ENCODE results near the gene TBC1D12. TPM values are rescaled to one million over a fixed set of nuclear protein-coding genes. Genes with fewer than 3 reads are reported as not detected.

TBC1D12 gene
- polyA plus RNA-seq, 4 donors: 19.5 to 26.9 (median 23.1) TPM

DNA sequence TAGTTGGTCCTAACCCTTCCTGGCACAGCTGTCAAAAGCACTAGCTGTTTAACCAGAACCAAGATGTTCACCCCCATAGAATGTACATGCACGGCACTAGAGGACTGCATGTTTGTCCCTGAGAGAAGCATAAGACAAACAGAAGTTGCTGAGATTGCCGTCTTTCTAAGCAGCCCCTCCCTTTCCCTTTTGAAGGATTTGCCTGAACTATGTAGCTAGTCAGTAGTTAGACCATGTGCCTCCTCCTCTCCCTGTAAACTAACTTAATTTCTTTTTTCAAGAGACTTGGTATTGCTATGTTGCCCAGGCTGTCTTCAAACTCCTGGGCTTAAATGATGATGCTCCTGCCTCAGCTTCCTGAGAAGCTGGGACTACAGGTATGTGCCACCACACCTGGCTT is 40.7 kb downstream of the TBC1D12 start:
- DNase-seq (ENCODE audit: low read depth in 4 of 4, low spot score in 3 of 4): no peak

DNA sequence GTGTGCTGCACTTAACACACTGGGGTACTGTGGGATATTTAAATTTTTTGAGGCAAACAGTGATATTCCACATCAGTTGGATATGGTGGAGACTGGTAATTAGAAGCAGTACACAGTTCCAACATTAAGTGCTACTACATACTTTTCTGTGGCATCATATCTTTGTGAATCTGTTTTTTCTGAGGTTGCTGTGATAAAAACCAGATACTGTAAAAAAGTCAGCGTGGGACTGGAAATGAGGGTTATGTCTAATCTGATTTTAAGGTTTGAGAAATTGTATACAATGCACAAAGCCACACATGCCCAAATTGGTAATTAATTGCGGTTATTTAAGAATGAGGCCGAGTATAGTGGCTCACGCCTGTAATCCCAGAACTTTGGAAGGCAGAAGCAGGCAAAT is 41.2 kb downstream of the TBC1D12 start:
- no peak for DNase-seq (ENCODE audit: low read depth in 4 of 4, low spot score in 3 of 4)

DNA sequence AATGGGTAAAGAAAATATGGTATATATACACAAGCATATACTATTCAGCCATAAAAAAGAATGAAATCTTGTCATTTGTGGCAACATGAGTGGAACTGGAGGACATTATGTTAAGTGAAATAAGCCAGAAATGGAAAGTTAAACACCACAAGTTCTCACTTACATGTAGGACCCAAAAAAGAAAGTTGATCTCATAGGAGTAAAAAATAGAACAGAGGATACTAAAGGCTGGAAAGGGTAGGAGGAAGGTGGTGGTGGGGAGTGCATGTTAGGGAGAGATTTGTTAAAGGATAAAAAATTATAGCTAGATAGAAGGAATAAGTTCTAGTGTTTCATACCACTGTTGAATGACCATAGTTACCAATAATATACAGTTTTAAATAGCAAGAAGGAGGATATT is 48.4 kb downstream of the TBC1D12 start:
- DNase-seq (ENCODE audit: low read depth in 4 of 4, low spot score in 3 of 4): no peak

DNA sequence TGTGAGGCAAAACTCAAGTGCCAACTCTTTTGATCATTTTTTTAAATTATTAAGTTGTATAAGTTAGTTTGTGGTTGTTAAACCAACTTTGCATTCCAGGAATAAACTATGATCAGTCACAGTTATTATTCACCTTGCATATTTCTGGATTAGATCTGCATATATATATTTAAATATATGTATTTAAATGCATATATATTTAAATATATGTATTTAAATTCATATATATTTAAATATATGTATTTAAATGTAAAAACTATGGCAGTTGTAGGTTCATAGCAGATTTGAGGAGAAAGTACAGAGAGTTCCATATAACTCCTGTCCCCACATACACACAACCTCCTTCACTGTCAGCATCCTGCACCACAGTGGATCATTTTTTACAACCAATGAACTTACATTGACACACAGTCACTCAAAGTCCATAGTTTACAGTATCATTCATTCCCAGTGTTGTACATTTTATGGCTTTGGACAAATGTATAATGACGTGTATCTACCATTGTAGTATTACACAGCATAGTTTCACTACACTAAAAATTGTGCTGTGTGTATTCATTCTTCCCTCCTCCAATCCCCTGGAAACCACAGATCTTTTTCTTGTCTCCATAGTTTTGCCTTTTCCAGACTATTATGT is 49.7 kb downstream of the TBC1D12 start:
- no peak for DNase-seq (ENCODE audit: low read depth in 4 of 4, low spot score in 3 of 4)

DNA sequence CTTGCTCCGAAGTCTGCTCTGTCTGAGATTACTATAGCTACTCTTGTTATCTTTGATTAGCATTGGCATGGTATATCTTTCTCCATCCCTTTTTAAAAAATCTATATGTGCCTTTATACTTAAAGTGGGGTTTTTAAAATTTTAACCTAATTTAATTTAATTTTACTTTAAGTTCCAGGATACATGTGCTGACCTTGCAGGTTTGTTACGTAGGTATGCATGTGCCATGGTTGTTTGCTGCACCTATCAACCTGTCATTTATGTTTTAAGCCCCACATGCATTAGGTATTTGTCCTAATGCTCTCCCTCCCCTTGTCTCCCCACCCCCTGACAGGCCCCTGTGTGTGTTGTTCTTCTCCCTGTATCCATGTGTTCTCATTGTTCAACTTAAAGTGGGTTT is 54.6 kb downstream of the TBC1D12 start:
- DNase-seq (ENCODE audit: low read depth in 4 of 4, low spot score in 3 of 4): no peak

DNA sequence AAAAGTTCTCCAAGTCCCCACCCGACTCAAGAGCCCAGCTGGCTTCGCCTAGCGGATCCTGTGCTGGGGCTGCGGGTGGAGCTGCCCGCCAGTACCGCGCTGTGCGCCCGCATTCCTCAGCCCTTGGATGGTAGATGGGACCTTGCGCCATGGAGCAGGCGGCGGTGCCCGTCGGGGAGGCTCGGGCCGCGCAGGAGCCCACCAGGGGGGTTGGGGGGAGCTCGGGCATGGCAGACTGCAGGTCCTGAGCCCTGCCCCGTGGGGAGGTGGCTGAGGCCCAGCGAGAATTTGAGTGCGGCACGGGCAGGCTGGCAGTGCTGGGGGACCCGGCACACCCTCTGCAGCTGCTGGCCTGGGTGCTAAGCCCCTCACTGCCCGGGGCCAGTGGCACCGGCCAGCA is 57.0 kb downstream of the TBC1D12 start:
- no peak for DNase-seq (ENCODE audit: low read depth in 4 of 4, low spot score in 3 of 4)

DNA sequence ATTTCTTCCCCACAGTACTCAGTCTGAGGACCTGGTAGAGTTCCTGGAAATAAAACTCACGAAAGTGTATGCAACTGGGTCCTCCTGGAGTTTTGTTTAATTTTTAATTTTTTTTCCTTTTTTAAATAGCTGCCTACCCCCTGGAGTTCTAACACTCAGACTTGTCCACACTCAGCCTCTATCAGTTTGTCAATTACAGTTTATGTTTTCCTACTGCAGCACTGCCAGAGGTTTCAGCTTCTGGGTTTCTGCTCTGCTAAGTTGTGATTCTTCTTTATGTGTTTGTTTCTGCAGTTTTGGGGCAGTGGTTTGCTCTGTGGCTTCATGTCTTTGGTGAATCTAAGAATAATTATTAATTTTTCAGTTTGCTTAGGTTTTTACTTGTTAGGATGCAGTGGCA is 59.2 kb downstream of the TBC1D12 start:
- no peak for DNase-seq (ENCODE audit: low read depth in 4 of 4, low spot score in 3 of 4)

DNA sequence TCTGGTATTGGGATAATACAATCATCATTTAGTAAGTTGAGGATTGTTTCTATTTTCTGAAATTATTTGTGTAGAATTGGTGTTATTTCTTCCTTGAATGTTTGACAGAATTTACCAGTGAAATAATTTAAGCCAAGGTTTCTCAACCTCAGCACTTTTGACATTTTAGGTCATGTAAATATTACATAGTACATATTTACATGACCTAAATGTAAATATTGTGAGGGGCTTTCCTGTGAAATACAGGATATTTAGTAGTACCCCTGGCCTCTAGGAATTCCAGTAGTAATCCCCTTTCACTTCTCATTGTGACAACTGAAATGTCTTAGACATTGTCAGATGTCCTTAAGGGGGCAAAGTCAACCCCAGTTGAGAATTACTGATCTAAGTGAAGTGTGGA is 59.8 kb downstream of the TBC1D12 start:
- no peak for DNase-seq (ENCODE audit: low read depth in 4 of 4, low spot score in 3 of 4)

DNA sequence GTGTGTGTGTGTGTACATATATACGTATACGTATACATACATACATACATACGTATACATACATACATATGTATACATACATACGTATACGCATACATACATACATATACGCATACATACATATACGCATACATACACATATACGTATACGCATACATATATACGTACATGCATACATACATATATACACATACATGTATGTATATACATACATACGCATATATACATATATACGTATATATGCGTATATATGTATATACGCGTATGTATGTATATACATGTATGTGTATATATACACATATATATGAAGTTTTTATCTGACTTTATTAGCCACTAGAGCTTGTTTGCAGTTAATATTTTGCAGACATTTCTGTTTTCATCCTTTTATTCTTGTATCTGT is 63.3 kb downstream of the TBC1D12 start:
- no peak for DNase-seq (ENCODE audit: low read depth in 4 of 4, low spot score in 3 of 4)

DNA sequence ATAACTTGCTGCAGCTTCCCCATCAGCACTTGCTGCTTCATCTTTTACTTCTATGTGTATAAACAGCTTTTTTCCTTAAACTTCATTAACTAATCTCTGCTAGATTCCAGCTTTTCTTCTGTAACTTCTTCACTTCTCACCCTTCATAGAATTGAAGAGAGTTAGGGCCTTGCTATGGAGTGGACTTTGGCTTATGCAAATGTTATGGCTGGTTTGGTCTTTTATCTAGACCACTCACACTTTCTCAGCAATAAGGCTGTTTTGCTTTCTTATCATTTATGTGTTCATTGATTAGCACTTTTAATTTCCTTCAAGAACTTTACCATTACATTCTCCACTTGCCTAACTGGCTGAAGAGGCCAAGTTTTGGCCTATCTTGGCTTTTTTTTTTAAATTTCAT is 79.1 kb downstream of the TBC1D12 start:
- no peak for DNase-seq (ENCODE audit: low read depth in 4 of 4, low spot score in 3 of 4)

DNA sequence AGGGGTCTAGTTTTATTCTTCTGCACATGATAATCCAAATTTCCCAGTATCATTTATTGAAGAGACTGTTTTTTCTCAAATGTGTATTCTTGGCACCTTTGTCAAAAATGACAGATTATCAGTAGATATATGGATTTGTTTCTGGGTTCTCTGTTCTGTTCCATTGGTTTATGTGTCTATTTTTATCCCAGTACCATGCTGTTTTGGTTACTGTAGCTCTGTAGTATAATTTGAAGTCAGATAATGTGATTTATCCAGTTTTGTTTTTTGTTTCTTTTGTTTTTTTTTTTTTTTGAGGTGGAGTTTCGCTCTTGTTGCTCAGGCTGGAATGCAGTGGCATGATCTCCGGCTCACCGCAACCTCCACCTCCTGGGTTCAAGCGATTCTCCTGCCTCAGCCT is 81.6 kb downstream of the TBC1D12 start:
- no peak for DNase-seq (ENCODE audit: low read depth in 4 of 4, low spot score in 3 of 4)

DNA sequence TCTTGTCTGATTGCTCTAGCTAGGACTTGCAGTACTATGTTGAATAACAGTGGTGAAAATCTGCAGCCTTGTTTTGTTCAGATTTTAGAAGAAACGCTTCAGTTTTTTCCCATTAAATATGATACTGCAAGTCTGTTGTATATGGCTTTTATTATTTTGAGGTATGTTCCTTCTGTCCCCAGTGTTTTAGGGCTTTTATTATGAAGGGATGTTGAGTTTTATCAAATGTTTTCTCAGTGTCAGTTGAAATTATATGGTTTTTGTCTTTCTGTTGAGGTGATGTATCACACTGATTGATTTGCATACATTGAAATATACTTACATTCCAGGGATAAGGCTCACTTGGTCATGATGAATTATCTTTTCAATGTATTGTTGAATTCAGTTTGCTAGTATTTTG is 82.8 kb downstream of the TBC1D12 start:
- no peak for DNase-seq (ENCODE audit: low read depth in 4 of 4, low spot score in 3 of 4)

DNA sequence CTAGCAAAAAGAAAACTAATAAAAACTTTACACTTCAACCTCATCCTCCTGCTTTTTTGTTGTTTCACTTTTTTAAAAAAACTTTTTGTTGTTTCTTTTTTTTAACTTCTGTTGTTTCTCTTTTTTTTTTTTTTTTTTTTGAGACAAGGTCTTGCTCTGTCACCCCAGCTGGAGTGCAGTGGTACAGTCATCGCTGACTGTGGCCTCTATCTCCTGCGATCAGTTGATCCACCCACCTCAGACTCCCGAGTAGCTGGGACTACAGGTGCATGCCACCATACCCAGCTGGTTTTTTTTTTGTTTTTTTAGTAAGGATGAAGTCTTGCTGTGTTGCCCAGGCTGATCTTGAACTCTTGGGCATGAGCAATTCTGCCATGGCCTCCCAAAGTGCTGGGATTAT is 85.2 kb downstream of the TBC1D12 start:
- DNase-seq (ENCODE audit: low read depth in 4 of 4, low spot score in 3 of 4): no peak

DNA sequence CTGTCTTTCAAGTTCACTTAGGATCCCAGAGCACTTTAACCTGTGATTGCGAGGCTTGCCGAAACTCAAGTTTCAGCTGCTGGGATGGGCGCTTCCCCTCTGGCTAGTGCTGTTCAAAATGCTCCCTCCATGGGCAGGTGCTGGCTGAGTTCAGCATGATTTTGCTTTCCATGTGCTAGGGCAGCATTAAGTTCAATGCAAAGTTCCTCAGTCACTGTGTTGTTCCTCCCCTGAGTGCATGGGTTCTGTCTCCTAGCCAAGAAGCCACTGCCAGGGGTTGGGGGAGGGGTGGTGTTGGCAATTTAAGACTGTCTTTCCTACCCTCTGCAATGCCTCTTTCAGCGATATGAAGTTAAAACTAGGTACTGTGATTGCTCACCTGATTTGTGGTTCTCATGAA is 86.8 kb downstream of the TBC1D12 start:
- DNase-seq (ENCODE audit: low read depth in 4 of 4, low spot score in 3 of 4): no peak

DNA sequence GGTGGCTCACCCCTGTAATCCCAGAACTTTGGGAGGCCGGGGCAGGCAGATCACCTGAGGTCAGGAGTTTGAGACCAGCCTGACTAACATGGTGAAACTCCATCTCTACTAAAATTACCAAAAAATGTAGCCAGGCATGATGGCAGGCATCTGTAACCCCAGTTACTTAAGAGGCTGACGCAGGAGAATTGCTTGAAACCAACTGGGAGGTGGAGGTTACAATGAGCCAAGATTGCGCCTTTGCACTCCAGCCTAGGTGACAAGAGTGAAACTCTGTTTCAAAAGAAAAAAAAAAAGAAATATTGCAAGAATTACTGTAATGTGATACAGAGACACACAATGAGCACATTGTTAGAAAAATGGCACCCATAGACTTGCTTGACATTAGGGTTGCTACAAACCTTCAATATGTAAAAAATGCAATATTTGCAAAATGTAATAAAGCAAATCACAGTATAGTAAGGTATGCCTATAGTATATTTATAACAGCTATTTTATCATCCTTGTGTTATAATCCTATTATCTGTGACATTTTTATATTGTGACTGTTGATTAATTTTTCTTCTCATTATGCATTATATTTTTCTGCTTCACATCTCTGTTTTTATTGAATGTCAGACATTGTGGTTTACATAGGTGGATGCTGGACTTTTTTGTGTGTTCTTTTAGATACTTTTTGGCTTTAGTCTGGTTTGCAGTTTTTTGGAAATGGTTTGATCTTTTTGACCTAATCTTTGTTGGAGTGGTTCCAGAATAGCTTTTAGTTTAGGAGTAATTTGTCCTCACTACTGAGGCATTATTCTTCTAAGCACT is 87.8 kb downstream of the TBC1D12 start:
- DNase-seq (ENCODE audit: low read depth in 4 of 4, low spot score in 3 of 4): no peak

DNA sequence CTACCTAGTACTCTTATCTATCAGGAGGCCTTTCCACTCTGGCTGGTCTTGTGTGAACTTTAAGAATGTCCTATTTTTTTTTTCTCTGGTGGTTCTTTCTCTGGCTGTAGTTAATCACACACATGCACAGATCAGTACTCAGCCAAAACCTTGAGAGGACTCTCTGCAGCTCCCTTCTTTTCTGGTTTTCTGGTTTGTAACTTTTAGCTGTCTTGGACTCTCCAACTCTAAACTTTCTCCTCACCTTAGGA is 88.4 kb downstream of the TBC1D12 start:
- DNase-seq (ENCODE audit: low read depth in 4 of 4, low spot score in 3 of 4): no peak

DNA sequence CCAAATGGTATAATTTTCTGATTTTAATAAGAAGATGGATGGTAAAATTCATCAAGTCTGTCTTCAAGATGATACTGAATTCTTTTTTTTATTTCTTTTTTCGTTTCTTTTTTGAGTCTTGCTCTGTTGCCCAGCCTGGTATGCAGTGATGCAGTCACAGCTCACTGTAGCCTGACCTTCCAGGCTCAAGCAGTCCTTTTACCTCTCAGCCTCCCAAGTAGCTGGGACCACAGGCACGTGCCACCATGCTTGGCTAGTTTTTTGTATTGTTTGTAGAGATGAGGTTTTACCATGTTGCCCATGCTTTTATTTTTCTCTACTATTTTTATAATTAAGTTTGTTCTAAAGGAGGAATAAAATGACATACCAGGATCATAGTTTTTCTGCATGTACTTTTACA is 91.1 kb downstream of the TBC1D12 start:
- no peak for DNase-seq (ENCODE audit: low read depth in 4 of 4, low spot score in 3 of 4)

DNA sequence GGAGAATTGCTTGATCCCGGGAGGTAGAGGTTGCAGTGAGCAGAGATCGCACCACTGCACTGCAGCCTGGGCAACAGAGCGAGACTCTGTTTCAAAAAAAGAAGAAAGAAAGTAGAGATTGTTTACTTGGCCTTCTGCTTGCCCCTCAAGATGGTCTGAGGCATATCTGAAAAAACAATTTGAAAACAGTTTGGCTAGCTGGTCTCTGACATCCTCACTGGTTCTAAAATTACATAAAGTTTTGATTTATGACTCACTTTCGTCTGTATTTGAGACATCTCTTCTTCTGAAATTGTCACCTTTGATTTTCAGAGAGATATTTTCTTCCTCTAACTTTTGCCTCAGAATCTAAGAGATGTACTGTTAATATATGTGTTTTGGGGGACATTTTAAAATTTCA is 93.7 kb downstream of the TBC1D12 start:
- no peak for DNase-seq (ENCODE audit: low read depth in 4 of 4, low spot score in 3 of 4)

DNA sequence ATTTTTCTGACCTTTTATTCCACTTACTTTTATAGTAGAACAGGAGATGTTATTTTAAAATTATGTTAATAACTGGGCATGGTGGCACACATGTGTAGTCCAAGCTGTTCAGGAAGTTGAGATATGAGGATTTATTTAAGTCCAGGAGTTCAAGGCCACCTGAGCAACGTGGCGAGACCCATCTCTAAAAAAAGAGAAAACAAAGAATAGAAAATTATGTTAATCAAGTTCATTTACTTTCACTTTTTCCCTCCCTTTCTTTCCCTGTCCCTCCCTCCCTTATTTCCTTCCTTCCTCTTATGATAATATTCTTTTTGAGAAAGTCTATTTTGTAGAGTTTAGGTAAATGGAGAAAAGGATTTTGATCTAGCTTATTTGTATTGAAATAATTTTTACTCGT is 94.3 kb downstream of the TBC1D12 start:
- DNase-seq (ENCODE audit: low read depth in 4 of 4, low spot score in 3 of 4): no peak

DNA sequence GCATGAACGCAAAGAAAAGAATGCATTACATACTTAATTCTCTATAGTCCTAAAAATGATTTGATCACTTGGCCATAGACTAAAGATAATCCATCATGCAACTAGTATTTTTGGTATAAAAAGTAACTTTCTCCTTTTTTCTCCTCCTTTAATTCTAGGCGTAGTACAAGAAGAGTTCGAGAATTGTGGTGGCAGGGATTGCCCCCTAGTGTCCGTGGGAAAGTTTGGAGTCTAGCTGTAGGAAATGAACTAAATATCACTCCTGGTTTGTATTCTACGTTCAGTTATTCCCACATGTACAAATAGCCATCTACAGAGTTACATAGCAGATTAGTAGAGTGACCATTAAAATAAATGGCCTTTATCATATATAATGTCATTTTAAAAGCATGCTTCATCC is 97.7 kb downstream of the TBC1D12 start:
- DNase-seq (ENCODE audit: low read depth in 4 of 4, low spot score in 3 of 4): no peak

DNA sequence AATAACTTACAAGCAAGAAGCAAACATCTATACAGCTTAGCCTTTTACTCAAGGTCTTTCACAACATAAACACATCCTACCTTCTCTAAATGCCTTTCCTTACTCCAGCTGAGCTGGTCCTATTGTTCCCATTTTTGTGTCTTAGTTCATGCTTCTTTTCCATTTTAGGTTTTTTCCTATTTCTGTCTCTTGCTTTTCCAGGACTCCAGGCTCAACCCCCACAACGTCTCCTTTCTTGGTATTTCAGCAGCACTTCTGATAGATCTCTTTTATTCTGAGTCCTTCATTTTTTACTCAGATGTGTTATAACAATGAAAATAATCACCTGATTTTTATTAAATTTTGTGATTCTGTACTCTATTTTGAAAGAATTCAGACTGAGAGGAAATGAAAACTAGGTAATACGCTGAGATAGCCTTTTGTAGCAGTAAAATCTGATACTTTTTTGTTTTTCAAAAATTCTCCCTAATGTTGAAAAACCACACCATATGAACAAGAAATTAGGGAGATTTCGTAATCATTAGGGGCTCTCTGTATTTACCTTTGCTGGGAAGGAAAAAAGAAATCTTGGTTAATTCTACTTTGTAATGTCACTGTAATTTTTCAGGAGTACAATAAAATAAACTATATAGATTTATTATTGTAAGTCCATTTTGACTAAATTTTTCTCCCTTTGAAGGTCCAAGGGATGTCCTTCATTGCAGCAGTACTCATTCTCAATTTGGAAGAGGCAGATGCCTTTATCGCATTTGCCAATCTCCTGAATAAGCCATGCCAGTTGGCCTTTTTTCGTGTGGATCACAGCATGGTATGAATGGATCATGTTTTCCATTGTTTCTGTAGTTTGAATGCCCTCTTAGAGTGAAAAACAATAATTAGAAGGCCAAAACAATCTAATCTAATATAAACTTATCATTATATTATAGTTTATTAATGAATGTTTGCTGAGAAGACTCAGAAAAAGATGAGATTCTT is 119.2 kb downstream of the TBC1D12 start:
- no peak for DNase-seq (ENCODE audit: low read depth in 4 of 4, low spot score in 3 of 4)

DNA sequence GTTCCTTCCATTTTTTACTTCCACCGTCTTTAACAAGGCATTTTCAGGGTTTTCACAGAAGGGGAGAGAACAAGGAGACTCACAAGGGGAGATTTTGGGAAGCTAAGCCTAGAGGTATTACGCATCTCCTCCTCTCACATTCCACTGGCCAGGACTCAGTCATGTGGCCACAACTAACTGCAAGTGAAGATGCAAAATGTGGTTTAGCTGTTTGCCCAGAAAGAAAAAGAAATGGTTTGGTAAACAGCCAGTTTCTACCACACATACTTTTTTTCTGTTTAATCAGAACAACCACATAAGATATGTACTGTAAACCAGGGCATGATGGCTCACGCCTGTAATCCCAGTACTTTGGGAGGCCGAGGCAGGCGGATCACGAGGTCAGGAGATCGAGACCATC is 121.8 kb downstream of the TBC1D12 start:
- DNase-seq (ENCODE audit: low read depth in 4 of 4, low spot score in 3 of 4): no peak

Measured in right renal pelvis (tissue), 4 donors.